Stimulated activated CD4-positive, alpha-beta T cell treated with anti-CD3 and anti-CD28 coated beads, Interleukin-15, amount 100 ng/mL, for 1 hour (primary cell): Measurements from ENCODE around the gene KRT81.
"Not testable (repeated sequence)": the region's sequence is repeated elsewhere in the genome, so short reads cannot be mapped to it uniquely, and the experiment has no call there.

Experiments
- DNase-seq, 2 donors: peaks; one replicate each; pipeline ENCODE4 v3.0.0-alpha.2; 2020; ENCODE audit warnings: low read depth in 1 of 2, low spot score in 1 of 2

KRT81 gene

DNA sequence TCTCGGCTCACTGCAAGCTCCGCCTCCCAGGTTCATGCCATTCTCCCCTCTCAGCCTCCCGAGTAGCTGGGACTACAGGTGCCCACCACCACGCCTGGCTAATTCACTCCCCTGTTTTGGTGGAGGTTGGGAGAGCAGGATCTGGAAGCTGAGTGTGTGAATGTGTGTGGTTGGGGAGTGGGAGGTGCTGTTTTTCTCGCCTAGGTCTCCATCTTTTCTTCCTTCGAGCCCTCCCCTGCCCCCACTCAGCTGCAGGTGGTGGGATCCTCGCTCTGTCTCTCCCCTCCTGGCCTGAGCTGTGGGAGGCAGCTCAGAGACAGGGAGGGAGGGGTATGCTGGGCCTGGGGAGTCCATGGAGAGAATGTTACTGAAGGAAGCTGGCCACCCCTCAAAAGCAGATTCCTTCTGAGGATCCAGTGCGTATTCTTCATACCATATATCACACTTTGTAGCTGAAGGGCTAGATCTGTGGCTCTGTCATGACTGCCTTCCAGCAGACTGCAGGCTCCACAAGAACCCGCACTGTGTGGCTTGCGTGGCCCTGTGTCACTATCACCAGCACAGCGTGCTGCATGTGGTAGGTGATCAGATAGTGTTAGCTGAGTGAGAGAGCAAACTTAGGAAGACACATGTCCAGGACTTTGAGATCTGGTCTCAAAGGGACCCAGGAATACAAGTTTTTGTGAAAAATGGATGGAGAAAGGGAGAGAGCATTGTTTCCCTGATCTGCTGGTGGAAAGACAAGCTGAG, 27.1 kb upstream of the KRT81 start:
- DNase-seq: no peak

DNA sequence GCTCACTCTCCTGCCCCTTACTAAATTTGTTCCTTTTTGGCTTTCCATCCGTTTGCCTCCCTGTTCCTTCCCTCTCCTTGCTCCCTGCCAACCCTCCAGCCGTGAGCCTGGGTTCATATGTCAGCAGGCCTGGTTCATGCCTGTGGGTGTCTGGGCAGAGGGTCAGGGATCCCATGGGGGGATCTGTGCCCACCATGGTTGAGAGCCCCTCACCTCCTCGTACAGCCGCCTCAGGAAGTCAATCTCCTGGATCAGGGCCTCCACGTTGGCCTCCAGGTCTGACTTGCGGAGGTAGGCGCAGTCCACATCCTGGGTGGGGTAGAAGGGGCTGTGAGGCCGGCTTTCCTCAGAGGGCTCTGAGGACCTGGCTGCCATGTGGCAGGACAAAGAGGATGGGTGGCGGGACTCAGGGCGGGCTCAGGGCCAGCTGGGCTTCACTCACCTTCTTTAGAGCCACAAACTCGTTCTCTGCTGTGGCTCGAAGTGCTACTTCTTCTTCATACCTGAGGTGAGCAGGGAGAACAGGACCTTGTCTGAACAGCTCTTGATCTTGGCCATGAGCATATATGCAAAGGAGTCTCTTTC, 26.2 kb upstream of the KRT81 start:
- no peak for DNase-seq

DNA sequence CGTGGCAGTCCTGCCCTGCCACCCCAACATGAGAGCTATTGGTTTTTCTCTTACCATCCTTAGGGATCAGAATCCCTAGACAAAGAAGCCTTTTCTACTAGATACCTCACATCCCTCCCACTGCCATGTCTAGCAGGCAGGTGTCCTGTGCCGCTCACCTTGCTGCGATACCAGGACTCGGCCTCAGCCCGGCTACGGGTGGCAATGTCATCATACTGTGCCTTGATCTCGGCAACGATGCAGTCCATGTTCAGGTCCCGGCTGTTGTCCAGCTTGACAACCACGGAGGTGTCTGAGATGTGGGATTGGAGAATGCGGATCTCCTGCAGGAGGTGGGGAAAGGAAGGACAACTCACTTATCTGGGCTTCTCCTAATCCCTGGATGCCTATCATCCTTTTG, 25.4 kb upstream of the KRT81 start:
- DNase-seq: no peak

DNA sequence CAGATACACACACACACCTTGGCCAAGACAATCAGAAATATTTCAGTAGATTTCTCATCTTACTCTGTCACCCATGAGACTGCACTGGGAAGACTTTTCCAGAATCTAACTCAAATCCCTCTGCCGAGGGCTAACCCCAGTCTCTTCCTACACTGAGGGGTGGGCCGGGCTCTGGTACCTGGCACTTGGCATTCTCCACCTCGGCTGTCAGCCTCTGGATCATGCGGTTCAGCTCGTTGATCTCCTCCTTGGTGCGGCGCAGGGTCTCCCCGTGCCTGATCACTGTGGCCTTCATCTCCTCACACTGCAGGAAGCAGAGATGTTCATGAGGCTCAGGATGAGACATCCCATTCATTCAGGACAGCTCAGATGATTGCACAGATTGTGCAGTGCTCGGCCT, 25.0 kb upstream of the KRT81 start:
- no peak for DNase-seq

DNA sequence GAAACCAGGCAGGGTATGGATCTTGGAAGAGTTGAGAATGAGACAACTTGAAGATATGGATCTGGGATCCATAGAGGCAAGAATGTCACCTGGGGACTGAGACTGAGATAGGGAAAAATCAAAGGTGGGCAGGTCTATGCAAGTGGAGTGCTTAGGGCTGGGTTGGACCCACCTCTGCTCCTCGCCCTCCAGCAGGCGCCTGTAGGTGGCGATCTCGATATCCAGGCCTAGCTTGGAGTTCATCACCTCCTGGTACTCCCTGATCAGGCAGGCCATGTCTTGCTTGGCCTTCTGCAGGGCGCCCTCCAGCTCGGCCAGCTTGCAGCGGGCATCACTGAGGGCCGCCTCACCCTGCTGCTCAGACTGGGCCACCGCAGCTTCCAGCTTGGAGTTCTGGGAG, 24.4 kb upstream of the KRT81 start:
- DNase-seq: not testable (repeated sequence)

DNA sequence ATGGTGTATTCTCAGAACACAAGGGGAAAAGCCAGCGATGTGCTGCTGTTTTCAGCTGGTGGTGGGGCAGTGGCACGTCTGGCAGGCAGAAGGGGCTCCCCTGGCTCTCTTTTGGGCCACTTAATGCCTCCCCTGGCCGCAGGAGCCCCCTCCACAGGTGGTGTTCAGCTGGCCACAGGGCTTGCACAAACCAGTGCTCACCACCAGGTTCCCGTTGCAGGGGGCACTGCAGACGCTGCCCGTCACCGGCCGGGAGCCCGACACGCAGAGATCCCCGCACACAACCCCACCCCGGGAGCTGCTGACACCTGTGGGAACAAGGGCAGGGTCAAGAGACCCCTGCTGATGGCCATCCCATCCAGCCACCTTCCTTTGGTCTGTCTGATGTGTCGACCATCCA, 23.2 kb upstream of the KRT81 start:
- no peak for DNase-seq

DNA sequence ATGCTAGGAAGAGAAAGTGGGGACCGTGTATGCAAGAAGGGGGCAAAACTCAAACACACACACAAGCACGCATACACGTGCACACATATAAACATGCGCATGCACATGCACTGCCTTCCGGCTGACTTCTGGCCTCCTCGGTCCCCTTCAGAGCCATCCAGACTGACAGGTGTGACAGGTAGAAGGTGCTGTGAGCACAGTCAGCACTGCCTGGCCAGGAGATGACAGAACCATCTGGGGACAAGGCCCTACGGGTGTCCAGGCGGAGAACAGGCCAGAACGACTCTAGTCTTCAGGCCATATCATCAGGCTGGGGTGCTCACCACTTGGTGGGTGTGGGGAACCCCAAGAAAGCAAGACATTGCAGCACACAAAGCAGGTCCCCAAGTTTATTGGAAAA, 22.6 kb upstream of the KRT81 start:
- DNase-seq: no peak

DNA sequence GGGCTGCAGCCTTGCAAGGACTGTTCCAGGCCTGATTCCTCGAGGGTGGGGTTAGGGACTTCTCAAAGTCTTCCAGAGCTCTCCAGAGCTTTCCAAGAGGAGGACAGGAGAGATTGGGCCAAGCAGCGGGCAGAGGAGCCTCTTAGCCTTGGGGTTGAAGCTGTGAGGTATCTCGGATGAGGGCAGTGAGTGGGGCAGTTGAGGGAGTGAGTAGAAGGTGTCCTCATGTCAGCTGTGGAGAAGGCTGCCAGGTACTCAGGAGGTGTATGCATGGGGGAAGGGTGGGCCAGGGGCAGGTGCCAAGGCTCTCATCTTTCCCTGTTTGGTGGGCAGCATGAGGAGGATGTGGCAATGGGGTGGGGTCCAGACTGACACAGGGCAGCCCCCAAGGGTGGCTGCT, 22.1 kb upstream of the KRT81 start:
- no peak for DNase-seq

DNA sequence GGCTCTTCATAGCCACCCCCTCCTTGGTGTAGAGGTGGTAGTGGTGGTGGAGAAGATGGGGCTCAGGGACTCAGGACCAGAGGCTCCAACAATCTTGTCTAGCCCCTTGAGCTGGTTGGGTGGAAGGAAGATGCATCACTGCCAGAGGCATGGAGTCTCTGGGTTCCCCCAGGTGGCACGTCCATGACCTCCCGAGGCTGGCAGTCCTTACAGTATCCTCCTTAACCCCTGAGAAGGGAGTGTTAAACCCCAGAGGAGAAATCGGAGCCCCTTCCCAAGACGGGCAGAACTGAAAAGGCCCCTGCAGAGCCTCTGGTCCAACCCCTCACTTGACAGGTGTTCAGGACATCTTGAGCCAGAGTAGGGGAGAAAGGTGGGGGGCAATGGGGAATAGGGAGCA, 20.8 kb upstream of the KRT81 start:
- DNase-seq: no peak

DNA sequence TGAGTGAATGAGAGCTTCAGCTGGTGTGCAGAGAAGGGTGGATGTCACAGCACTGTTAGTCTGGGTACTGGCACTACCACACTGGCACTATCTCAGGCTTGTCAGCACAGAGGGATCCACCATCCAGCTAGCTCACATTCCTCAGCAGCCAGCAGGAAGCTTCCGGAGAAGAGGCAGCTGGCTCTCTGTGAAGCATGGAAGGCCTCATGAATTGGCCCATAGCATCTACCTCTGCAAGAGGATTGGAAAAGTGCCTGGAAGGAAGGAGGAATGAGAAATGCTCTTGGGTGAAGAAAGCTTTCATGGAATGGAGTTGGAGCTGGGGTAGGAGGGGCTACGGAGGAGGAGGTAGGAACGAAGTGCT, 19.9 kb upstream of the KRT81 start:
- DNase-seq: no peak

DNA sequence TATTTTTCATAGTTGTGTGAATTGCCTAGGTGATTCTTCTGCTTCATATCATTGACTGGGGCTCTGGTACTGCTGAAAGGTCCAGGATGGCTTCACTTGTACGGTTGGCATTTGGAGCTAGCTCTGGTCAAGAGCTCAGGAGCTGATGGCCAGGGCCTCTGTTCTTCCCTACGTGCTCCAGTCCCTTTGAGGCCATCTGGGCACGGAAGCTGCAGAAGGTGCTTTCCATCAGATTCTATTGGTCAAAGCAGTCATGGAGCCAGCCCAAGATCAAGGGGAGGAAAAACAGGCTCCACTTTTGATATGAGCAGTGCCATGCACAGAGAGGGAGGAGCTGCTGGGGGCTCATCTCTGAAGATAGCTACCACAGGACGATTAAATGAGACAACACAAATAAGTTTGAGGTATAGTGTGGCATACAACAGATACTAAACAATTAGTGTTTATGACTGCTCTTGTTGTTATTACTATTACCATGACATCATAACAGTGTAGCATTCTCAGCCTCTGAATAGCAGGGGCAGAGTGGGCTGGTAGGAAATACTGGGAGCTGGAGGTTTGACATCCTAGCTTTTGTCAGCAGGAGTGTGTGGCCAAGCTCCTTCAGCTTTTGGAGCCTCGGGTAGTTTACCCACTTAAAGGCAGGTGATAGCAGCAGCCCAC, 19.4 kb upstream of the KRT81 start:
- DNase-seq: no peak

DNA sequence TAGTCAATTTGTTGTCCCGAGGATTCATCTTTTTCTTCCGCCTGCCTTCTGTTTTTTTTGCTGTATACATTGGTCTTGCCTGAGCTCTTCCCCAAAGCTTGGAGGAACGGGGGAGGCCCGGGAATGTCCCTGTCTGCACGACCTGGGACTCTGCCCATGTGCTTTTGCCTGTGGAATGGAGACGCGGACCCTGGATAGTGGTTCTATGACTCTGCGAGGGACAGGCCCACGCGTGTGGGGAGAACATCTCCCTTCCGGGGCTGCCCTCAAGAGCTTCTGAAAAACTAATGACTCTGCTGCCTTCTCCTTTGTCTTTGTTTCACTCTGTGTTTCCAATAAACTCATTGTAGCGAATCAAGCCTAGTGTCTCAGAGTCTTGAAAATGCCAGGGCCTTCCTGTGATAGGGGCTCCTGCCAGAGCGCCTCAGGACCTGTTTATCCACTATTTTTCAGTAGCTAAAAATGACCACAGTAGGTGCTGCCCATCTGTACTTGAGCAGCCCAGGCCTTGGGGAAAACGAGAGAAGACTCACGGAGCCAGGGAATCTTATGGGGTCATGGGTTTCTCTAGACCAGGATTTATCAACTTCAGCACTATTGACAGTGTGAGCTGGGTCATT, 17.6 kb upstream of the KRT81 start:
- DNase-seq: no peak

DNA sequence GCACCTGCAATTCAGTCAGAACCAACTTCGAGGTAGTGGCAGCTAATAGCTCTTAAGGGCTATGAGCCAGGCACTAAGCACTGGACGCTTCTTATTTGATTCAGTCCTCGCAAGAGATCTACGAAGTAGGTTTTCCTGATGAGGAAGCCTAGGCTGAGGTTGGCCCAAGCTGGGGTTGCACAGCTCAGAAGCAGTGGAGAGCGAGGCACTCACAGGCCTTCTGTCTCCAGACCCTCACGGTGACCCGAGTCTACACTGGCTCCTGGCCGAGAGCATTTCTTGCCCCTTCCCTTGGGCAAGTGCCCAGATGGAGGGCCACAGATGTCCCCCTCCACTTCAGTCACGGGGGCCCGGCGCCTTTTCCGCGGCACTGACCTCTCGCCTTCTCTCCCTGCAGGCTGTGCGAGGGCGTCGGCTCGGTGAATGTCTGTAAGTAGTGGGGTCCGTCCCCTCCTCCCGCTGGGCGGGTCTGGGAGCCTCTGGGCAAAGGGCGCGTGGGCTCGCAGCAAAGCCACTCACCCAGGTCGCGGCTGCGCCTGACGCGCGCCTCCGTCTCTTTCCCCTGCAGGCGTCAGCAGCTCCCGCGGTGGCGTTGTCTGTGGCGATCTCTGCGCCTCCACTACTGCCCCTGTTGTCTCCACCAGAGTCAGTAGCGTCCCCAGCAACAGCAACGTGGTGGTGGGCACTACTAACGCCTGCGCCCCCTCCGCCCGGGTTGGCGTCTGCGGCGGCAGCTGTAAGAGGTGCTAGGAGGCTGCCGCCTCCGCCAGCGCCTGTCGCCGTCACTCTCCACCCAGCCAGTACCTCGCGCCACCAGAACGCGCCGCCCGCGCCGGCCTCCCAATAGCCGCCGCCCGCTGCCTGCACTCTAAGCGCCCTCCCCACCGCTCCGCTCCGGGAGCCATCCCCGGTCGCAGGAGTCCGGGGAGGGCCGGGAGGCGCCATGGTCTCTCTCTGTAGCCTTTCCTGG, 16.8 kb upstream of the KRT81 start:
- peak in 1 of 2 donors; percentile 21 for DNase-seq

DNA sequence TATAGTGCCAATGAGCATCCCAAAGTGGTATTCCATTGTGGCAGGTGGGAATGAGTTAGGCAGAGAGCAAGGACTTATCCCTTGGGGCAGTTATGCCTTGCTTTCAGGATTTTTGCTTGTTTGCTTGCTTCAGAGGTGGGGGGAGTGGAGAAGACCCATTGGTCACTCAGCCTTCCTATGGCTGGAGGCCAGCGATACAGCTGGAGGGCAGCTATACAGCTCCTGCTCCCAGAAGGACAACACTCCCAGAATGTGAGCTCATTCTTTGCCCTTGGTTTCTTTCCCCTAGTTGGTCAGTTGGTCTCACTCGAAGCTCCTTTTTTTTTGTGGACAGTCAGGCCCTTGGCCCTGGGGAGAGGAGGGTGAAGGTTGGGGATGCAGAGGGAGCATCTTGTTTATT, 15.4 kb upstream of the KRT81 start:
- DNase-seq: no peak

DNA sequence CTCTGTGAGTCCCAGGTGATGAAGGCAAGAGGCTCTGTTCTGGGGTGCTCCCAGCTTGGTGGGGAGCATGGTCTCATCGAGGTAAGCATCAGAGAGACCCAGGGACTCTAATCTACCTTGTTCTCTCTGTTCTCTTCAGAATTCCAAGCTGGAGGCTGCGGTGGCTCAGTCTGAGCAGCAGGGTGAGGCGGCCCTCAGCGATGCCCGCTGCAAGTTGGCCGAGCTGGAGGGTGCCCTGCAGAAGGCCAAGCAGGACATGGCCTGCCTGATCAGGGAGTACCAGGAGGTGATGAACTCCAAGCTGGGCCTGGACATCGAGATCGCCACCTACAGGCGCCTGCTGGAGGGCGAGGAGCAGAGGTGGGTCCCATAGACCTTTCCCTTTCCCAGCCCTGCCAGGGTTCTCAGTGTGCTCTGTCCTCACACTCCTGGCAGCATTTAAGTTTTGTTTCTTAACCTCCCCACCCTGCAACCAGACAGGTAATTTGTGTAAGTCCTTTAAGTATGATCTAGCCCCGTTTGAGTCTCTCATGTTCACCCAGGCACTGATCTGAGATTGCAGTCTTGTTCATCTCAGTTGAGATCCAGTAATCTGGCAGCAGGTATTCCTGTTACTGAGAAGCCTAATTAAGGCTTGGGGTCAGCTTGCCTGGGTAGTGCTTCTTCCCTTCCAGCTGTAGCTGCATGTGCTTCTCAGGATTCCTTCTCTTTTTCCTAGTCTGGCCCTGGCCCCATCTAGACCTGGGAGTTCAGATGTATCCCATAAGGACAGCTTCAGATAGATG, 14.8 kb upstream of the KRT81 start:
- DNase-seq: no peak

DNA sequence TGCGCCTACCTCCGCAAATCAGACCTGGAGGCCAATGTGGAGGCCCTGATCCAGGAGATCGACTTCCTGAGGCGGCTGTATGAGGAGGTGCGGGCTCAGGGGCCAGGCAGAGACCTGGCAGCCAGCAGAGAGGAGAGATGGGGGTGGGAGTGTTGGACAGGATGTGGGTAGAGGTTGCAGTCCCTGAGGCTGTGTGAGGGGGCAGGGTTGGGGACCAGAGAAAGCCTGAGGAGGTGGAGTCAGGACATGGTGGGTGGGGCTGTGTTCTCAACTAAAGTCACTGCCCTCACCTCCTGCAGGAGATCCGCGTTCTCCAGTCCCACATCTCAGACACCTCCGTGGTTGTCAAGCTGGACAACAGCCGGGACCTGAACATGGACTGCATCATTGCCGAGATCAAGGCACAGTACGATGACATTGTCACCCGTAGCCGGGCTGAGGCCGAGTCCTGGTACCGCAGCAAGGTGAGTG, 13.6 kb upstream of the KRT81 start:
- DNase-seq: not testable (repeated sequence)

DNA sequence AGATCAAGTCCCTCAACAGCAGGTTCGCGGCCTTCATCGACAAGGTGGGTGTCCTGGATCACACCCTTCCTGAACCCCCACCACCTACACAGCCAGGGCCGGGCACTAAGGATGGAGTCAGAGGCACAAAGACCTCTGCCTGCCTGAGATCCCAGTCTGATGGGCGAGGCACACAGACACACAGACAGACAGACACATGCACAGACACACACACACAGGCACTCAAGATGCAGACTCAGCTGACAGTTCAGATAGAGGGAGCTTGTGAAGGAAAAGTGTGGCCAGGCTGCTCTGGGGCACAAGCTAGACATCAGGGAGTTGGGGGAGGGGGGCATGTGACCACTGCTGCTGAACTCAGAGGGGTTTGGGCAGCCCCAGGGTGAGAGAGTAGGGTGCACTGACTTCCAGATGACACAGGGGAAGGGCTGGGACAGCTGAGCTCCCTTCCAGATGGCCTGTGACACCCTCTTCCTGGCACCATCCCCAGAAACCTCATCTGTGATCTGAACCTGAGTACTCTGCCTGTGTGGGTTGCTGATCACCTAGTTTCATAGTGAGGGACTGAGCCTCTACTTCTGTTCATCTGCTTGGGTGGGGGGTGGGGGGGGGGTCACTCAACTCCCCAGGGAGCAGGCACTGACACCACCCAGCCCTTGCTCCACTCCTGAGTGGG, 11.0 kb upstream of the KRT81 start:
- not testable (repeated sequence) for DNase-seq

DNA sequence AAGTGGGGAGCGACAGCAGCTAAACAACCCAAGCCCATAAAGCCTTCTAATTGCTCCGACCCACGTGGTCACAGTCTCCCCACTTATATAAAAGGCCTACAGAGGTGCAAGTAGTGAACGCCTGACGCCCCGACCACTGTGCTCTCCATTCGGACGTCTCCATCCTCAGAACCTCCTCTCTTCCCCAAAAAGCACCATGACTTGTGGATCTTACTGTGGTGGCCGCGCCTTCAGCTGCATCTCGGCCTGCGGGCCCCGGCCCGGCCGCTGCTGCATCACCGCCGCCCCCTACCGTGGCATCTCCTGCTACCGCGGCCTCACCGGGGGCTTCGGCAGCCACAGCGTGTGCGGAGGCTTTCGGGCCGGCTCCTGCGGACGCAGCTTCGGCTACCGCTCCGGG, 10.4 kb upstream of the KRT81 start:
- not testable (repeated sequence) for DNase-seq

DNA sequence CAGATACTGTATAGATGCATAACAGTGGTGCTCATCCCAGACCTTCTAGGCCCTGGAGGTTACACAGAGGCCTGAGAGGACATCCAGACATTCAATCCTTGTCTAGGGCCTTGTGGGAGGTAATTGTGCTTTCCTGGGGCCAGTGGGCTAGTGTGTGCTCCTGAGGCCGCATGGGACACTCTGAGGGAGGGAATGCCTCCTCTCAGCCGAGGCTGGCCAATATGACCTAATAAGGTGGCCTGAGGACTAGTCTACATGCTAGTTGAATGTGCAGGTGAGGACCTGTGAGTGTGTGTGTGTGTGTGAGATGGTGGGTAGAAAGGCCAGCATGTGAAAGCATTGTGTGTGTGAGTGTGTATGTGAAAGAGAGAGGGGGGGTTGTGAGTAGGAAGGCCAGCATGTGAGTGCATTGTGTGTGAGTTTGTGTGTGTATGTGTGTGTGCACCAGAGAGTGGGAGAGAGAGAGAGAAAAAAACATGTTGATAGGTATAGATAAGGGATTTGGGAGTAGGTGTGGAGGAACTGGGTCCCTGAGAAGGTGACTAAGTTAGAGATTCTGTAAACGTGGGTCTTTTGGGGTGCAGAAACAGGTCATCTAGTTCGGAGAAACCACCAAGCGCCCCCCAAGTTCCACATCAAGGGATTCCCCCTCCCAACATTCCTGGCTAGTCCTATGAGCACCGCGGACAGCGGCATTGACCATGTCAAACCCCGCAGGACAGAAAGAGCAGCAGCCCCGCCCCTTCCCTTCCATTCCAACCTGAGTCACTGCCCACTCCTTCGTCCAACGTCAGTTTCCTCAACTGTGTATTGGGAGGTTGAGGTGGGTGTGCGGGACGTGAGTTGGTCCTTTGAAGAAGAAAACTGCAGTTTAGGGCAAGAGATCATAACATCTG, 9.7 kb upstream of the KRT81 start:
- DNase-seq: no peak
